Vagina (tissue), 2 donors: Measurements from ENCODE around the gene ARHGAP5.

Experiments used
- POLR2A ChIP-seq, 2 donors: fragments of 450-650 bp; IDR thresholded peaks; one replicate each; pipeline ENCODE4 v1.6.1; 2017; ENCODE audit warnings: antibody characterized with exemption in 2 of 2, mild to moderate bottlenecking in 2 of 2, moderate library complexity in 2 of 2
- POLR2AphosphoS5 ChIP-seq, 2 donors: sonication (generic); formaldehyde crosslinking; IDR thresholded peaks; one replicate each; pipeline ENCODE4 v1.9.0; 2017; ENCODE audit warnings: antibody characterized with exemption in 2 of 2, mild to moderate bottlenecking in 2 of 2, low read depth in 1 of 2; ENCODE audit not compliant: insufficient read depth in 1 of 2
- TF ChIP-seq, protein P1 (sequence below), 3 experiments: fragments of 450-650 bp in 2 of 3; fragments of 200-600 bp in 1 of 3; sonication (generic) in 1 of 3; IDR thresholded peaks; one replicate each; pipeline ENCODE4 v1.5.1; 2017 to 2019; ENCODE audit warnings: antibody characterized with exemption in 3 of 3, mild to moderate bottlenecking in 2 of 3, moderate library complexity in 2 of 3

GRCh38 chr14:32202491-32202997 lies 125.4 kb downstream of the ARHGAP5 start:
- TF ChIP-seq, protein P1, sequence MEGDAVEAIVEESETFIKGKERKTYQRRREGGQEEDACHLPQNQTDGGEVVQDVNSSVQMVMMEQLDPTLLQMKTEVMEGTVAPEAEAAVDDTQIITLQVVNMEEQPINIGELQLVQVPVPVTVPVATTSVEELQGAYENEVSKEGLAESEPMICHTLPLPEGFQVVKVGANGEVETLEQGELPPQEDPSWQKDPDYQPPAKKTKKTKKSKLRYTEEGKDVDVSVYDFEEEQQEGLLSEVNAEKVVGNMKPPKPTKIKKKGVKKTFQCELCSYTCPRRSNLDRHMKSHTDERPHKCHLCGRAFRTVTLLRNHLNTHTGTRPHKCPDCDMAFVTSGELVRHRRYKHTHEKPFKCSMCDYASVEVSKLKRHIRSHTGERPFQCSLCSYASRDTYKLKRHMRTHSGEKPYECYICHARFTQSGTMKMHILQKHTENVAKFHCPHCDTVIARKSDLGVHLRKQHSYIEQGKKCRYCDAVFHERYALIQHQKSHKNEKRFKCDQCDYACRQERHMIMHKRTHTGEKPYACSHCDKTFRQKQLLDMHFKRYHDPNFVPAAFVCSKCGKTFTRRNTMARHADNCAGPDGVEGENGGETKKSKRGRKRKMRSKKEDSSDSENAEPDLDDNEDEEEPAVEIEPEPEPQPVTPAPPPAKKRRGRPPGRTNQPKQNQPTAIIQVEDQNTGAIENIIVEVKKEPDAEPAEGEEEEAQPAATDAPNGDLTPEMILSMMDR (IDR thresholded peaks at IDR 0.05), result no peak
- TF ChIP-seq POLR2AphosphoS5 (IDR thresholded peaks at IDR 0.05; ENCODE audit: insufficient read depth in 1 of 2, low read depth in 1 of 2) (no peak), POLR2A (IDR thresholded peaks at IDR 0.05) (no peak)
